ENCODE measurements around the gene CCL21.

The CCL21 gene

DNA sequence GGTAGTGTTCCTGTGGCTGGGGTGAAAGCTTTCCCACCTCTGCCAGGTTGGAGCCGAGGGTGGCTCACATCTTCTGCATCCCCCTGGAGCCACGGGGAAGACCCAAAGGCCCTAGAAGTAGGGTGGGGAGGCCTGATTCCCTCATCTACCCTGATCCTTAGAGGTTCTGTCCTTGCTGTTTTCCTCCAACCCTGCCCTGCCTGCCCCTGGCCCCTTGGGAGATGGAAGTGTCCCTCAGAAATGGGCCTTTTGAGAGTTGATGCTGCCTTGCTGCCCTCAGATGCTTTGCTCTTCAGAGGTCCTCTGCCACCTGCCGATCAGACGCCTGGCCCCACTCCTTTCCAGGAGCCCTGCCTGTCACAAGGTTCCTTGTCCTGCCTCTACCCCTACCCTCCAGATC lies 25.1 kb downstream of the CCL21 start:
- TF ChIP-seq, protein P1, sequence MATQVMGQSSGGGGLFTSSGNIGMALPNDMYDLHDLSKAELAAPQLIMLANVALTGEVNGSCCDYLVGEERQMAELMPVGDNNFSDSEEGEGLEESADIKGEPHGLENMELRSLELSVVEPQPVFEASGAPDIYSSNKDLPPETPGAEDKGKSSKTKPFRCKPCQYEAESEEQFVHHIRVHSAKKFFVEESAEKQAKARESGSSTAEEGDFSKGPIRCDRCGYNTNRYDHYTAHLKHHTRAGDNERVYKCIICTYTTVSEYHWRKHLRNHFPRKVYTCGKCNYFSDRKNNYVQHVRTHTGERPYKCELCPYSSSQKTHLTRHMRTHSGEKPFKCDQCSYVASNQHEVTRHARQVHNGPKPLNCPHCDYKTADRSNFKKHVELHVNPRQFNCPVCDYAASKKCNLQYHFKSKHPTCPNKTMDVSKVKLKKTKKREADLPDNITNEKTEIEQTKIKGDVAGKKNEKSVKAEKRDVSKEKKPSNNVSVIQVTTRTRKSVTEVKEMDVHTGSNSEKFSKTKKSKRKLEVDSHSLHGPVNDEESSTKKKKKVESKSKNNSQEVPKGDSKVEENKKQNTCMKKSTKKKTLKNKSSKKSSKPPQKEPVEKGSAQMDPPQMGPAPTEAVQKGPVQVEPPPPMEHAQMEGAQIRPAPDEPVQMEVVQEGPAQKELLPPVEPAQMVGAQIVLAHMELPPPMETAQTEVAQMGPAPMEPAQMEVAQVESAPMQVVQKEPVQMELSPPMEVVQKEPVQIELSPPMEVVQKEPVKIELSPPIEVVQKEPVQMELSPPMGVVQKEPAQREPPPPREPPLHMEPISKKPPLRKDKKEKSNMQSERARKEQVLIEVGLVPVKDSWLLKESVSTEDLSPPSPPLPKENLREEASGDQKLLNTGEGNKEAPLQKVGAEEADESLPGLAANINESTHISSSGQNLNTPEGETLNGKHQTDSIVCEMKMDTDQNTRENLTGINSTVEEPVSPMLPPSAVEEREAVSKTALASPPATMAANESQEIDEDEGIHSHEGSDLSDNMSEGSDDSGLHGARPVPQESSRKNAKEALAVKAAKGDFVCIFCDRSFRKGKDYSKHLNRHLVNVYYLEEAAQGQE (IDR thresholded peaks at IDR 0.05; ENCODE audit: insufficient read depth in 1 of 2, low read depth in 2 of 2, low read length in 2 of 2) = no peak
- TF ChIP-seq POLR2AphosphoS5 (IDR thresholded peaks at IDR 0.05; ENCODE audit: low read depth, low read length) (no peak), SIN3A (IDR thresholded peaks at IDR 0.05; ENCODE audit: borderline replicate concordance, insufficient read depth, low read length) (no peak), TAF1 (IDR thresholded peaks at IDR 0.05; ENCODE audit: borderline replicate concordance, insufficient read depth, low read length) (no peak), FOXP2 (optimal IDR thresholded peaks at IDR 0.05; ENCODE audit: borderline replicate concordance, extremely low read depth, extremely low read length, insufficient read depth) (no peak)

GRCh38 chr9:34684145-34684544 lies 25.8 kb downstream of the CCL21 start:
- TF ChIP-seq FOXP2 (optimal IDR thresholded peaks at IDR 0.05; ENCODE audit: borderline replicate concordance, extremely low read depth, extremely low read length, insufficient read depth) (no peak), TAF1 (IDR thresholded peaks at IDR 0.05; ENCODE audit: borderline replicate concordance, insufficient read depth, low read length) (no peak), POLR2AphosphoS5 (IDR thresholded peaks at IDR 0.05; ENCODE audit: low read depth, low read length) (no peak), SIN3A (IDR thresholded peaks at IDR 0.05; ENCODE audit: borderline replicate concordance, insufficient read depth, low read length) (no peak)
- TF ChIP-seq, protein P1 (IDR thresholded peaks at IDR 0.05; ENCODE audit: insufficient read depth in 1 of 2, low read depth in 2 of 2, low read length in 2 of 2) = no peak

GRCh38 chr9:34675869-34676268 lies 34.1 kb downstream of the CCL21 start:
- TF ChIP-seq, protein P1 (IDR thresholded peaks at IDR 0.05; ENCODE audit: insufficient read depth in 1 of 2, low read depth in 2 of 2, low read length in 2 of 2) = no peak
- TF ChIP-seq POLR2AphosphoS5 (IDR thresholded peaks at IDR 0.05; ENCODE audit: low read depth, low read length) = no peak
- TF ChIP-seq SIN3A (IDR thresholded peaks at IDR 0.05; ENCODE audit: borderline replicate concordance, insufficient read depth, low read length) = no peak
- TF ChIP-seq TAF1 (IDR thresholded peaks at IDR 0.05; ENCODE audit: borderline replicate concordance, insufficient read depth, low read length) = no peak
- no peak for TF ChIP-seq FOXP2 (optimal IDR thresholded peaks at IDR 0.05; ENCODE audit: borderline replicate concordance, extremely low read depth, extremely low read length, insufficient read depth)

- TF ChIP-seq, protein P1 (IDR thresholded peaks at IDR 0.05; ENCODE audit: insufficient read depth in 1 of 2, low read depth in 2 of 2, low read length in 2 of 2) = no peak
- no peak for TF ChIP-seq FOXP2 (optimal IDR thresholded peaks at IDR 0.05; ENCODE audit: borderline replicate concordance, extremely low read depth, extremely low read length, insufficient read depth)
- no peak for TF ChIP-seq TAF1 (IDR thresholded peaks at IDR 0.05; ENCODE audit: borderline replicate concordance, insufficient read depth, low read length)
- TF ChIP-seq POLR2AphosphoS5 (IDR thresholded peaks at IDR 0.05; ENCODE audit: low read depth, low read length) = no peak
Observed at GRCh38 chr9:34675048-34675714, 34.8 kb downstream of the CCL21 start.

Data from PFSK-1 (cell line).